ENCODE results near the gene CYB5RL.

Gene CYB5RL

GRCh38 chr1:54157401-54157800, 42.4 kb downstream of the CYB5RL start:
- no peak for DNase-seq

DNA sequence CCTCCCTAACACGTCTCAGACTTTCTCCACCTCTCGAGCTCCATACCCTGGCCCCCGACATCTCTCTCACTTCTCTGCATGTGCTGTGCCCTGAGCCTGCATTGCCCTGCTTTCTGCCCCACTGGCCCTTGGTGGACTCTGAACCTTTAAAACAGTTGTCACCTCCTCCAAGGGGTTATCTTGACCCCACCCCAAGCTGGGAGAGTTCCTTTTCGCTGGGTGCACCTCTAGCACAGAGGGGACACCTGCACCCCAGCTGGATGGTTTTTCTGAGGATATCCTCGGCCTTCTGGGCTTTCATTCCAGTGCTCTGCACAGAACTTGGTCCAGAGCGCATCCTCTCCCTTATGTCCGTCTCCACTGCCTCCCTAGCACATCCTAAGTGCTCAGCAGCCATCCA, 42.8 kb downstream of the CYB5RL start:
- no peak for DNase-seq

DNA sequence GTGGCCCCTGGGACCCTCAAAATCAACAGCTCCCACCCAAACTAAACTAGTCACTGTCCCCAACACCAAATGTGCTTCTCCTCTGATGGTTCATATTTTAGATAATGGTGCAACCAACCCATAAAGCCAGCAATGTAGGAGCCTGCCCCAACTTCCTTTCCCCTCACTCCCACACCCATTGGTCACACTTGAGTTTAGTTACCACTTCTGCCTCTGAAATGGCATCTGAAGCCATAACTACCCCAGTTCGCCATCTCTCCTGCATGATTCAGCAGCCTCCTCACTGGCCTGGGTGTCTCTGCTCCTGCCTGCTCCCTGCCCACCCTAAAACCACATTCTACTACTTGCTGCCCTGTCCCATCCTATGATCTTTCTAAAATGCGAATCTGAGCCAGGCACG, 43.6 kb downstream of the CYB5RL start:
- no peak for DNase-seq

- no peak for DNase-seq
Measured at GRCh38 chr1:54153535-54154439, 46.0 kb downstream of the CYB5RL start.

DNA sequence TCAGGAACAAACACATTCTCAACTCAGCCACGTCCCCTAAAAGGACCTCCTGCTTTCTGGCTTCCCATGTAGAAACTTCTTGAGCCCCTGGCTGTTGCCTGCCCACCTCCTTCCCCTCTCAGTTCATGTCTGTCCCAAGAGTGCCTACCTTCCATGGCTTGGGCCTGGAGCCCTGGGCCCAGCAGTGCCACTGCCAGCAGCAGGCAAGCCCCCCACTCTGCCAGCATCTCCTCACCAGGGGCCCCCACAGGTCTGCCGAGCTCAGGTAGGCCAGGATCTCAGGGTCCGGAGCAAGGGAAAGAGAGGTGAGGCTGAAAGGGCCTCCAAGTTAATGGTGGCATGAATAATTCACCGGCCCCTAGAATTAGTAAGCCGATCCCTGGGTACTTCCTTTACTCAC, 47.1 kb downstream of the CYB5RL start, which contains the start of gene CDCP2:
CDCP2 (minus strand) TSS at position 305 of the 400 bp plus-strand sequence; CDS start at position 227, 78 bp downstream.
- no peak for DNase-seq

DNA sequence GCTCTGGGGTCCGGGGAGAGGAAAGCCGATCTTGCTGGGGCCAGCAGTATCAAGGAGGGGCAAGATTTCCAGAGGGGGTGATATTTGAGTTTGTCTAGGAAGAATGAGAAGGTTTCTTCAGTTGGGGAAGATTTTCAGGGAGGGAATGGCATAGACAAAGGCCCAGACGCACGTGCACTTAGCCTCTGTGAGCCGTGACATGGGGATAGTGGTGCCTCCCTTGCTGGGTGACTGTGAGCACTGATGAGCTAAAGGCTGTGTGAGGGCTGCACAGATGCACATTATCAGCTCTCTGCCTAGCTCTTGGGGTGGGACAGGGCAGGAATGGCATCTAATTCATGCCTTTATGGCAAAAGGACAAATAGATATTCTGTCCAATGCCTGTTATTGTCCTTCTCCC, 48.8 kb downstream of the CYB5RL start:
- no peak for DNase-seq
